ENCODE data around the gene C22orf31. TPM values are rescaled to one million over a fixed set of nuclear protein-coding genes. Genes with fewer than 3 reads are reported as not detected.
"Not testable (repeated sequence)": the region's sequence is repeated elsewhere in the genome, so short reads cannot be mapped to it uniquely, and the experiment has no call there.

Gene C22orf31
- total RNA-seq, 1 donor from 2014 or later: not detected

DNA sequence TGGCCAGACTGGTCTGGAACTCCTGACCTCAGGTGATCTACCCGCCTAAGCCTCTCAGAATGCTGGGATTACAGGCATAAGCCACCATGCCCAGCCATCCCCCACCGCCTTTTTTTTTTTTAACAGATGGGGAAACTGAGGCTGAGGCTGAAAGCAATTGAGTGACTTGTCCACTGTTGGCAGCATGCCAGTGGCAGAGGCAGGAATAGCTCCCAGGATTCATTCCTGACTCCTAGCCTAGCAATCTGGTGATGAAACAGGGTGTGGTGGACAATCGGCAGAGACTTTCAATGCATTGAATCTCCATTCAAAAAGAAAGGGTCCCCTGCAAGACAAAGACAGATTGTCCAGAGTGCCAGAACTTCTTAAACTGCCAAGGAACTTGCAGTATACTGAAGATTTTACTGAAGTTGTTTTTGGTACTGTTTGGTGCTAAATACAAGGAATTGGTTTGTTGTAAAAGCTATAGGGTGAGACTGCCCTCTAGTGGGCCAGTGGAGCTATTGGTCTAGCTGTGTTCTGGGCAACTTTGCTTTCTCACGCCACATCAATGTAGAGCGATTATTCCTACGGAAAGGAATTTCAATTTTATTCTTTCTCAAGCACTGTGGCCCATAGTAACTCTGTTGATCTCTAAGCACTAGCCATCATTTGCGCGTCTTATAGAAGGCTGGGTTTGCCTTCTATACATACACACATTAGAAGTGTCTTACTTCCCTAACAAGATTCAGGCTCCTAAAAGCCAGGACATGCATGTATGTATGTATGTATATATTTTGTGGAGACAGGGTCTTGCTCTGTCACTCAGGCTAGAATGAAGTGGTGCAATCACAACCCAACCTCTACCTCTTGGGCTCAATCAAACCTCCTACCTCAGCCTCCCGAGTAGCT, 21.0 kb downstream of the C22orf31 start:
- H3K4me3 Mint-ChIP-seq: no peak overlapping the region
- H3K27ac Mint-ChIP-seq: no peak overlapping the region
- intact Hi-C loops (cut with micrococcal nuclease): loop anchor here (1.0 kb wide), 4 partner anchors 185 to 440 kb away; no protein-coding TSS in a partner anchor
- H3K27me3 Mint-ChIP-seq (ENCODE audit: insufficient read depth): peaks cover 12% of the 10 kb centered on the region
- no peaks in the 10 kb centered on the region for H3K9me3 Mint-ChIP-seq
- DNase-seq (ENCODE audit: low spot score): peak; percentile 44
- H3K4me1 Mint-ChIP-seq (ENCODE audit: low read depth): no peaks in the 10 kb centered on the region
- no peaks in the 10 kb centered on the region for H3K36me3 Mint-ChIP-seq (ENCODE audit: low read depth)

DNA sequence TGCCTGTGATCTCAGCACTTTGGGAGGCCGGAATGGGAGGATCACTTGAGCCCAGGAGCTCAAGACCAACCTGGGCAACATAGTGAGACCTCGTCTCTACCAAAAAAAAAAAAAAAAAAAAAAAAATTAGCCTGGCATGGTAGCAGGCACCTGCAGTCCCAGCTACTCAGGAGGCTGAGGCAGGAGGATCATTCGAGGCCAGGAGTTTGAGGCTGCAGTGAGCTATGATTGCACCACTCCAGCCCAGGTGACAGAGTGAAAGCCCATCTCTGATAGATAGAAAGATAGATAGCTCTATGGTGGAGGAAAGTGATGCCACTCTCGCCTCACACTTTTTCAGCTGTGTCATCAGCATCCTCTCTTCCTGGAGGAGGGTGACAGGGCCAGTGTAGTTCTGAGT, 21.9 kb downstream of the C22orf31 start:
- H3K9me3 Mint-ChIP-seq; H3K27ac Mint-ChIP-seq; H3K36me3 Mint-ChIP-seq (ENCODE audit: low read depth); H3K4me1 Mint-ChIP-seq (ENCODE audit: low read depth); H3K4me3 Mint-ChIP-seq; DNase-seq (ENCODE audit: low spot score): not testable (repeated sequence)
- intact Hi-C loops (cut with micrococcal nuclease): loop anchor here (1.0 kb wide), 4 partner anchors 184 to 439 kb away; no protein-coding TSS in a partner anchor
- peaks cover 13% of the 10 kb centered on the region for H3K27me3 Mint-ChIP-seq (ENCODE audit: insufficient read depth)

DNA sequence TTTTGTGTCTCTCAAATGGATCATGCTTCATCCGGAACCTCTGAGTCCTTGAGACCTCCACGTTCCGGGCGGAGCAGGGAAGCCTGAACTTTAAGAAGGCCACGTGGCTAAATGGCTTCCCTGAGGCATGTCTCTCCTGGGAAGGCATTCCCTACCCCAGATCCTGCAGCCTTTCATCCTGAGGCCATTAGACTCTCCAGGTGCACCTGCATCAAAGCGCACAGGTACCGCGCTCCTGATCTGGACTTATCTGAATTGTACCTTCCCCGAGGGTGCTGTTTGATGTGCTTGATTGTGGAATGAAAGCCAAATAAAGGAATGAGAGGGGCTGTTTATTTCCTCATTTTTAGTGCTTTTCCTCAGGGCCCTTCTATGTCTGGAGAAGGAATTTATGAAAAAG, 22.5 kb downstream of the C22orf31 start:
- H3K4me3 Mint-ChIP-seq: no peak overlapping the region
- intact Hi-C loops (cut with micrococcal nuclease): no loop called here
- peaks cover 15% of the 10 kb centered on the region for H3K27me3 Mint-ChIP-seq (ENCODE audit: insufficient read depth)
- H3K27ac Mint-ChIP-seq: no peak overlapping the region
- H3K36me3 Mint-ChIP-seq (ENCODE audit: low read depth): no peaks in the 10 kb centered on the region
- DNase-seq (ENCODE audit: low spot score): no peak
- no peaks in the 10 kb centered on the region for H3K4me1 Mint-ChIP-seq (ENCODE audit: low read depth)
- no peaks in the 10 kb centered on the region for H3K9me3 Mint-ChIP-seq

DNA sequence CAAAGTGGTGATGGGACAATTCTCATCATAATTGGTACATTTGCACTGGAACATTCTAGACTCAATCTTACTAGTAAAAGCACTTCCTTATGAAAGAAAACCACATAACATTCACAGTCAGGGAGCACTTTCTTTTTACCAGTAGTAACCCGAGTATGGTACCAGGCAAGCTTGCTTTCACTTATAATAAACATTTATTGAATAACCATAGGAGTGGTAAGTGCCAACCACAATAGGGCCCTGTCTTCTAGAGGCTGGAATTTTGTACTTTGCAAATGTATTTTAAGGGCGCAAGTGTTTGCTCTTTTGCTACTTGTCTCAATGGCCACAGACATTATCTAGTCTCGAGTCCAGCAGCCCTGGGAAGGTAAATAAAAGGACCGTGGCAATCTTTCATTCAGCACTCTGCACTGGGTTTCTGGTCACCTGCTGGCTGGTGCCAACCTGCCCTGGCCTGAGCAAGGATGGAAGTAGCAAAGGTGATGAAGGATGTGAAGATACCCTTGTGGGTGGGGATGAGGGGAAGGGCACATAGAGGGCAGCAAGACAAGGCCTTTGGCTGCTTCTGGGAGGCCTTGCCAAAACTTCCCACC, 24.2 kb downstream of the C22orf31 start:
- H3K4me3 Mint-ChIP-seq: no peak overlapping the region
- H3K4me1 Mint-ChIP-seq (ENCODE audit: low read depth): no peaks in the 10 kb centered on the region
- intact Hi-C loops (cut with micrococcal nuclease): no loop called here
- DNase-seq (ENCODE audit: low spot score): no peak
- no peak overlapping the region for H3K27ac Mint-ChIP-seq
- no peaks in the 10 kb centered on the region for H3K9me3 Mint-ChIP-seq
- H3K36me3 Mint-ChIP-seq (ENCODE audit: low read depth): no peaks in the 10 kb centered on the region
- peaks cover 21% of the 10 kb centered on the region for H3K27me3 Mint-ChIP-seq (ENCODE audit: insufficient read depth)

DNA sequence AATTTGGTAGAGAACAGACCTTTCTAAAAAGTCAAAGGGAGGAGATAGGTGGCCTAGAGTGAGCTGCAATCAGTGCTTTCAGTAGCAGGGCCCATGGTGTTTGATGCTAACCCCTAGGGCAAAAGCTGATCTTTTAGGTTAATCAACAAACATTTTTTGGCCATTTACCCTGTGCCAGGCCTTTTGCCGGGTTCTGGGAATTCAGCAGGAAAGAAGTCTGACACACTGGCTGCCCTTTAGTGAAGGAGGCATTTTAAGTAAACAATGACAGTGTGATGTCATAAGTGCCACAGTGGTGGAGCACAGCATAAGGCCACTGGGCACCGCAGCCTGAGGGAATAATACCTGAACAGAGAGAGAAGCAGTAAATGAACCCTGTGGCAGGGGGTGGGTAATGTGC, 29.0 kb downstream of the C22orf31 start:
- intact Hi-C loops (cut with micrococcal nuclease): no loop called here
- Mint-ChIP-seq H3K4me1 (ENCODE audit: low read depth) (peaks cover 4% of the 10 kb centered on the region), H3K27me3 (ENCODE audit: insufficient read depth) (peaks cover 45% of the 10 kb centered on the region), H3K36me3 (ENCODE audit: low read depth) (no peaks in the 10 kb centered on the region), H3K9me3 (no peaks in the 10 kb centered on the region), H3K27ac (no peak overlapping the region), H3K4me3 (no peak overlapping the region)
- no peak for DNase-seq (ENCODE audit: low spot score)

DNA sequence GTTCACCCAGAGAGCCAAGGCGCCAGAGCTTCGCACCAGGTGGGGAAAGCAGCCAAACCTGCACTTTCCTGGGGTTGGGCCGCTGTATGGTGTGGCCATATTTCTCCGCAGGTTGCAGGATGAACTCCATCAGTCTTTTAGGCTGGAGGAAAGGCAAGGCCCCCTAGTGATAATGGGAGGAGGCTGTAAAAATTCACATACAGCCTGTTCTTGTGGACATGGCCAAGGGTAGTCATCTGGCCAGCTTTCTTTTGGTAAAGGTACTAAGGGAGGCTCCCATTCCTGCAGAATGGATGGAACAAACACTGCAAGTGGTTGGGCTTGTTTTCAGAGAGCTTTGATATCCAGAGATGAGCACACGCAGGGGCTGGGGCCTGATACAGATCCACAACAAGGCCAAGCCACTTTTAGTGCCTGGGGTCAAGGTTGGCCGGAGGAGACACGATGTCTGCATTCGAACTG, 29.6 kb downstream of the C22orf31 start:
- Mint-ChIP-seq H3K4me3 (no peak overlapping the region), H3K9me3 (no peaks in the 10 kb centered on the region), H3K4me1 (ENCODE audit: low read depth) (peaks cover 4% of the 10 kb centered on the region), H3K27ac (no peak overlapping the region), H3K36me3 (ENCODE audit: low read depth) (no peaks in the 10 kb centered on the region), H3K27me3 (ENCODE audit: insufficient read depth) (peaks cover 47% of the 10 kb centered on the region)
- no peak for DNase-seq (ENCODE audit: low spot score)
- intact Hi-C loops (cut with micrococcal nuclease): no loop called here

GRCh38 chr22:29031227-29032011, 30.2 kb downstream of the C22orf31 start:
- H3K36me3 Mint-ChIP-seq (ENCODE audit: low read depth): no peaks in the 10 kb centered on the region
- intact Hi-C loops (cut with micrococcal nuclease): no loop called here
- no peak overlapping the region for H3K4me3 Mint-ChIP-seq
- no peaks in the 10 kb centered on the region for H3K9me3 Mint-ChIP-seq
- peaks cover 4% of the 10 kb centered on the region for H3K4me1 Mint-ChIP-seq (ENCODE audit: low read depth)
- no peak overlapping the region for H3K27ac Mint-ChIP-seq
- H3K27me3 Mint-ChIP-seq (ENCODE audit: insufficient read depth): peaks cover 47% of the 10 kb centered on the region
- DNase-seq (ENCODE audit: low spot score): no peak

DNA sequence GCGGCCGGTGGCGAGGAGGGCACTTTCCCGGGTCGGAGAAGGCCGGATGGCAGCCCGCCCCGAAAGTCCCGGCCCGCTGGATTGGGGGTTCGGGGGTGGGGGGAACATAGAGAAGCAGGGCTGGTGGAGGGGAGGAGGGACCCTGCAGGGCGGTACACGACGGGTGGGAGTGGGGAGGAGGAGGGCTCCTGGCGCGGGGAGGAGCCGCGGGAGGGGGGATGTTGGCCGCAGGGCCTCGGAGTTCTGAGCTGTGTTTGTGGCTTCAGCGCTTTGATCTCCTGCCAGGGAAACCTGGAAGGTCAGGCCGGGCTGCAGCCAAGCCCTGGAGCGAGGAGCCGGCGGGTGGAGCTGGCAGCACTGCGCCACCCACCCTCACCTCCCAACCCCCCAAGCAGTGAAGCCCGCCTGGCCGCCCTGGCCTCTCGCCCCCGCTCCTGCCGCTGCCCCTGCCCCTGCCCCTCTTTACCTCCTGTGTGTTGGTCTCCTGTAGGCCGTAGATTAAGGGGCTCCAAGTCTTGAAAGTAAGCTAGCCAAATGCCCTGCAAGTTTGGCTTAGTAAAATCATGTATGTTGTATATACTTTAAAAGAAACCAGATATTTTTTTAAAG, 30.9 kb downstream of the C22orf31 start:
- no peak for DNase-seq (ENCODE audit: low spot score)
- H3K27me3 Mint-ChIP-seq (ENCODE audit: insufficient read depth): peaks cover 47% of the 10 kb centered on the region
- intact Hi-C loops (cut with micrococcal nuclease): no loop called here
- no peak overlapping the region for H3K4me3 Mint-ChIP-seq
- H3K27ac Mint-ChIP-seq: no peak overlapping the region
- no peaks in the 10 kb centered on the region for H3K9me3 Mint-ChIP-seq
- peaks cover 4% of the 10 kb centered on the region for H3K4me1 Mint-ChIP-seq (ENCODE audit: low read depth)
- no peaks in the 10 kb centered on the region for H3K36me3 Mint-ChIP-seq (ENCODE audit: low read depth)

DNA sequence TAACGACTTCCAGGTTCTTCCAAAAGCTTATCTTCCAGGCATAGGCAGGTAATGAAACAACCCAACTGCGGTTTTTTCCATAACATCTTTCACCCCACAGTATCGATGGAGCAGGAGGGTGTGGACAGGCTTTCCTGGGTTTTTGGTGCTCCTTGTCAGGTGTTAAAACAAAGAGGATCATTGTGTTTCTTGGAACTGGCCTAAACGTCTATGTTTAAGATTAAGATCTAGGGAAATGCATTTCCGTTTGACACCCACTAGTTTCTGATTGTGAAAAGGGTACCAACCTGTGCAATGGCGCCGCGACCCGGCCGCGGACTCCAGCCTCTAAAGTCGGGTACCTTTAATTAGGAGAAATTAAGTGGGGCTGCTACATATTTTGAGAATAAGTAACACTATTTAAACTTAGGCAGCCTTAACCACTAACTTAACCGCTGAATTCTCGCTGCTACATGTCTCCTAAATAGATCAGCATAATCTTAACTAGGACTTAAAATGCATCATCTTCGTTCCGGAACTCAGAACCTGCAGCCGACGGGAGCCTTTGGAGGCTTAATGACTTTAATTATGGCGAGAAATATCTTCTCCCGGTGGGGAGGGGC, 31.5 kb downstream of the C22orf31 start:
- no peak overlapping the region for H3K4me3 Mint-ChIP-seq
- peaks cover 4% of the 10 kb centered on the region for H3K4me1 Mint-ChIP-seq (ENCODE audit: low read depth)
- H3K27me3 Mint-ChIP-seq (ENCODE audit: insufficient read depth): peaks cover 52% of the 10 kb centered on the region
- H3K9me3 Mint-ChIP-seq: no peaks in the 10 kb centered on the region
- H3K36me3 Mint-ChIP-seq (ENCODE audit: low read depth): no peaks in the 10 kb centered on the region
- no peak for DNase-seq (ENCODE audit: low spot score)
- H3K27ac Mint-ChIP-seq: no peak overlapping the region
- intact Hi-C loops (cut with micrococcal nuclease): no loop called here

- Mint-ChIP-seq H3K4me1 (ENCODE audit: low read depth) (peaks cover 4% of the 10 kb centered on the region), H3K9me3 (no peaks in the 10 kb centered on the region), H3K27me3 (ENCODE audit: insufficient read depth) (peaks cover 51% of the 10 kb centered on the region), H3K36me3 (ENCODE audit: low read depth) (no peaks in the 10 kb centered on the region), H3K27ac (no peak overlapping the region), H3K4me3 (no peak overlapping the region)
- DNase-seq (ENCODE audit: low spot score): no peak
- intact Hi-C loops (cut with micrococcal nuclease): no loop called here
These were observed 32.2 kb downstream of the C22orf31 start for GRCh38 chr22:29029202-29030000.

- intact Hi-C loops (cut with micrococcal nuclease): no loop called here
- no peaks in the 10 kb centered on the region for H3K36me3 Mint-ChIP-seq (ENCODE audit: low read depth)
- peaks cover 58% of the 10 kb centered on the region for H3K27me3 Mint-ChIP-seq (ENCODE audit: insufficient read depth)
- H3K4me1 Mint-ChIP-seq (ENCODE audit: low read depth): peaks cover 4% of the 10 kb centered on the region
- no peak overlapping the region for H3K4me3 Mint-ChIP-seq
- no peak overlapping the region for H3K27ac Mint-ChIP-seq
- no peaks in the 10 kb centered on the region for H3K9me3 Mint-ChIP-seq
- no peak for DNase-seq (ENCODE audit: low spot score)
These were observed 33.2 kb downstream of the C22orf31 start for GRCh38 chr22:29028468-29028867.

DNA sequence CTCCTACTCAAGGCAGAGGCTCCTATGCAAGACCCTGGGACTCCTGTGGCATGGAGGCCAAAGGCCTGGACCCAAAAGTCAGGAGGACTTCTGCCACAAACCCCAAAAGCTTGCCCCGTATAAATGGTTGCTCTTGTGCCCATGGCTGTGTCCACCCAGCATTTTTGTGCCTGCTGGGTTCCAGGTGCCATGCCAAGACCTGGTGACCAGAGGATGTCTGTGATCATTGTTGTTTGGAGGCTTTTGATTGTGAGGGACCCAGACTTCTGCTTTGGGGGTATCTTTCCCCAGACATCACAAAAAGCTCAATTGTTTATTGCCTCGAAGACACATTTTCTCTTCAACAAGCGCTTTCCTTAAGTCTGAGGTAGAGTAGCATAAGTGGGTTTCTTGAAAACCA, 35.1 kb downstream of the C22orf31 start:
- Mint-ChIP-seq H3K9me3 (no peaks in the 10 kb centered on the region), H3K4me3 (no peak overlapping the region), H3K27ac (no peak overlapping the region), H3K4me1 (ENCODE audit: low read depth) (peaks cover 4% of the 10 kb centered on the region), H3K36me3 (ENCODE audit: low read depth) (no peaks in the 10 kb centered on the region), H3K27me3 (ENCODE audit: insufficient read depth) (peaks cover 59% of the 10 kb centered on the region)
- no peak for DNase-seq (ENCODE audit: low spot score)
- intact Hi-C loops (cut with micrococcal nuclease): no loop called here
